B cell (primary cell): Measurements from ENCODE around the gene RALBP1.

Source experiments
- CTCF ChIP-seq: fragments of 200-600 bp; IDR thresholded peaks from one replicate; pipeline ENCODE4 v1.8.0; 2022; ENCODE audit warnings: antibody characterized with exemption, mild to moderate bottlenecking
- EZH2 ChIP-seq: IDR thresholded peaks from 2 replicates; pipeline ENCODE4 v1.6.1; 2012; ENCODE audit warnings: borderline replicate concordance, low read depth, mild to moderate bottlenecking, moderate library complexity, low read length; ENCODE audit not compliant: insufficient read depth, poor library complexity, severe bottlenecking

- TF ChIP-seq CTCF (no peak), EZH2 (no peak)
Observed at GRCh38 chr18:9441061-9441460, 34.3 kb upstream of the RALBP1 start.
